ENCODE data around the gene CCS. TPM values are rescaled to one million over a fixed set of nuclear protein-coding genes. Genes with fewer than 3 reads are reported as not detected.
A peak's percentile ranks its signal among the peaks of the same experiment; 100 is the strongest.

Gene CCS
- total and polyA plus RNA-seq, 2 donors (not counting 1 experiment from before 2014, with no cell fraction given): 22.5 to 42.4 TPM

DNA sequence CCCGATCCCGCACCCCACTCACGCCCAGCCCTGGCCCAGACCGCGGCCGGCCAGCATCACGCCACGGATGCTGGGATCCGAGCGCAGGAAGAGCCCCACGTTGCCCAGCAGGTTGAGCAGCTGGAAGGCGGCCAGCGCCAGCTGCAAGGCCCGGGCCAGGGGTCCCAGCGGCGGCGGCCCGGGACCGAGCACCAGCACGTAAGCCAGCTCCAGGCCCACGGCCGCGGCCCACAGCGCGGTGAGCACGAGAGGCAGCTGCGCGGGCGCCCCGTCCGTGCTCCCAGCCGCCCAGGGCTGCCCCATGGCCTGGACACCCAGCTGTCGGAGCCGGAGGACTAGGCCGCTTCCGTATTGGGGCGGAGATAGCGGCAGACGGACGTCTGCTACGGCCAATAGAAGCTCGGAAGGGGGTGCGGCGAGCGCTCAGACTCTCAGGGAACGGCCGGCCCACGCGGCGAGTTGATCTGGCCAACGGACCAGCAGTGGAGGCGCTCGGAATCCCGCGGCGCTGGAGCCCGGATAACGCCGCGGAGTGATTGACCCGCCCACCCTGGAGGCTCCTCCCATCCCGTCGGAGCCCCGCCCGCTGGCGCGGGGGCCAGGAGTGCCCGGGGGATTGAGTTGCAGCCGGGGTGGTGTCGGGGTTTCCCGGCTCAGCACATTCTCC lies 47.2 kb upstream of the CCS start, which contains the start of gene ZDHHC24:
Gene ZDHHC24, minus strand, starts transcription at position 348 of the 667 bp plus-strand sequence. Its CDS starts 45 bp downstream, at position 303.
- Histone ChIP-seq H3K79me2 (ENCODE audit: control insufficient read depth, insufficient read depth, low read length) (no peaks in the 10 kb centered on the region), H3K27me3 (ENCODE audit: control insufficient read depth, insufficient read depth, low read length) (peaks cover 17% of the 10 kb centered on the region), H3K9ac (ENCODE audit: insufficient read depth, low read length) (peak within 1 kb of the TSS; percentile 78), H3K4me1 (ENCODE audit: control insufficient read depth, extremely low read depth, insufficient read depth, low read length) (peaks cover 8% of the 10 kb centered on the region), H3K36me3 (ENCODE audit: control insufficient read depth, insufficient read depth, low read length) (peaks cover 4% of the 10 kb centered on the region), H4K20me1 (ENCODE audit: control insufficient read depth, extremely low read depth, insufficient read depth, low read length) (no peaks in the 10 kb centered on the region), H2AFZ (ENCODE audit: low read length) (peak within 1 kb of the TSS; percentile 51), H3K4me2 (ENCODE audit: extremely low read depth, insufficient read depth, low read length) (peak within 1 kb of the TSS; percentile 93), H3K27ac (ENCODE audit: insufficient read depth, low read length) (peak within 1 kb of the TSS; percentile 46), H3K4me3 (replicated peaks in 1 of 4; ENCODE audit: control extremely low read depth in 1 of 4, insufficient read depth in 1 of 4, low read depth in 3 of 4, low read length in 4 of 4) (peak within 1 kb of the TSS; percentile 44 to 83 (median 70)), H3K9me3 (ENCODE audit: control insufficient read depth, insufficient read depth, low read depth, low read length) (no peaks in the 10 kb centered on the region)
- peak; percentile 97 for DNase-seq (ENCODE audit: low read depth in 2 of 2)
- TF ChIP-seq, protein P1, sequence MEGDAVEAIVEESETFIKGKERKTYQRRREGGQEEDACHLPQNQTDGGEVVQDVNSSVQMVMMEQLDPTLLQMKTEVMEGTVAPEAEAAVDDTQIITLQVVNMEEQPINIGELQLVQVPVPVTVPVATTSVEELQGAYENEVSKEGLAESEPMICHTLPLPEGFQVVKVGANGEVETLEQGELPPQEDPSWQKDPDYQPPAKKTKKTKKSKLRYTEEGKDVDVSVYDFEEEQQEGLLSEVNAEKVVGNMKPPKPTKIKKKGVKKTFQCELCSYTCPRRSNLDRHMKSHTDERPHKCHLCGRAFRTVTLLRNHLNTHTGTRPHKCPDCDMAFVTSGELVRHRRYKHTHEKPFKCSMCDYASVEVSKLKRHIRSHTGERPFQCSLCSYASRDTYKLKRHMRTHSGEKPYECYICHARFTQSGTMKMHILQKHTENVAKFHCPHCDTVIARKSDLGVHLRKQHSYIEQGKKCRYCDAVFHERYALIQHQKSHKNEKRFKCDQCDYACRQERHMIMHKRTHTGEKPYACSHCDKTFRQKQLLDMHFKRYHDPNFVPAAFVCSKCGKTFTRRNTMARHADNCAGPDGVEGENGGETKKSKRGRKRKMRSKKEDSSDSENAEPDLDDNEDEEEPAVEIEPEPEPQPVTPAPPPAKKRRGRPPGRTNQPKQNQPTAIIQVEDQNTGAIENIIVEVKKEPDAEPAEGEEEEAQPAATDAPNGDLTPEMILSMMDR (conservative IDR thresholded peaks at IDR 0.05 in 1 of 2, IDR thresholded peaks at IDR 0.05 in 1 of 2; ENCODE audit: low read depth in 1 of 2, low read length in 2 of 2): no peak
- no peak for TF ChIP-seq EZH2 (IDR thresholded peaks at IDR 0.05; ENCODE audit: low read length, missing control alignments)

DNA sequence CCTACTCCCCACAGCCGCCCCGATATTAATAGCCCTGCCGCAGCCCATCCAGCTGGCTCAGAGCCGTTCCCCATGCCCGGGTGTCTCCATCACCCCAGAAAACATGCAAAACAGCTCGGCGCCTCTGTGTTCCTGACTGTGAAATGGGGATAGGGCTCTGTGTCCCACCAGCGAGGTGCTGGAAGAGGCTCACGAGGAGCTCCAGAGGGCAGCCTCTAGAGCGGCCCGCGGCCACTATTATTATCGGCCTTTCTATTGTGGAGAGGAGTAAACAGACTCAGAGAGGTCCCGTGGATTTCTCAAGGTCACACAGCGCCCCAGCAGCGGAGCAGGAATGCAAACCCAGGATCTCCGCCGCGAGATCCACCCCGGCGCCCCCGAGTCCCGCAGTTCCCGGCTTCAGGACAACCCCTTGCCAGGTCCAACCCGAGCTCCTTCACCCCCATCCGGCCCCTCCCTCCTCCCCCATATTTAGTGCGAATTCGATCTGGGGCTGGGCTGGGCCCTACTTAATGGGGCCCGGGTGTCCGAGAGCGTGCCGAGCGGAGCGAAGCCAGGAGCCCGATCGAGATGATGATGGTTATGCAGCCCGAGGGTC lies 46.5 kb upstream of the CCS start, which contains the start of gene ACTN3:
Gene ACTN3, plus strand, starts transcription at position 536 of the 598 bp plus-strand sequence. Its CDS starts 35 bp downstream, at position 571.
- peak within 1 kb of the TSS; percentile 46 for H3K27ac ChIP-seq (ENCODE audit: insufficient read depth, low read length)
- peak within 1 kb of the TSS; percentile 93 for H3K4me2 ChIP-seq (ENCODE audit: extremely low read depth, insufficient read depth, low read length)
- peak within 1 kb of the TSS; percentile 44 to 83 (median 70) for H3K4me3 ChIP-seq (replicated peaks in 1 of 4; ENCODE audit: control extremely low read depth in 1 of 4, insufficient read depth in 1 of 4, low read depth in 3 of 4, low read length in 4 of 4)

More for the DNA sequence above, 46.5 kb upstream of the CCS start, which contains the start of gene ACTN3:
- no peaks in the 10 kb centered on the region for H3K9me3 ChIP-seq (ENCODE audit: control insufficient read depth, insufficient read depth, low read depth, low read length)
- peaks cover 4% of the 10 kb centered on the region for H3K36me3 ChIP-seq (ENCODE audit: control insufficient read depth, insufficient read depth, low read length)
- peaks cover 8% of the 10 kb centered on the region for H3K4me1 ChIP-seq (ENCODE audit: control insufficient read depth, extremely low read depth, insufficient read depth, low read length)
- H2AFZ ChIP-seq (ENCODE audit: low read length): peak within 1 kb of the TSS; percentile 51
- H3K79me2 ChIP-seq (ENCODE audit: control insufficient read depth, insufficient read depth, low read length): no peaks in the 10 kb centered on the region
- peaks cover 19% of the 10 kb centered on the region for H3K27me3 ChIP-seq (ENCODE audit: control insufficient read depth, insufficient read depth, low read length)
- DNase-seq (ENCODE audit: low read depth in 2 of 2): peak; percentile 27 to 37
- peak within 1 kb of the TSS; percentile 78 for H3K9ac ChIP-seq (ENCODE audit: insufficient read depth, low read length)
- TF ChIP-seq EZH2 (IDR thresholded peaks at IDR 0.05; ENCODE audit: low read length, missing control alignments): peak; percentile 46
- TF ChIP-seq, protein P1 (conservative IDR thresholded peaks at IDR 0.05 in 1 of 2, IDR thresholded peaks at IDR 0.05 in 1 of 2; ENCODE audit: low read depth in 1 of 2, low read length in 2 of 2): no peak
- no peaks in the 10 kb centered on the region for H4K20me1 ChIP-seq (ENCODE audit: control insufficient read depth, extremely low read depth, insufficient read depth, low read length)
